Measurements from ENCODE around the gene MME. TPM values are rescaled to one million over a fixed set of nuclear protein-coding genes. Genes with fewer than 3 reads are reported as not detected.

Gene MME
- total RNA-seq, 1 donor from 2014 or later: 85.4 TPM

DNA sequence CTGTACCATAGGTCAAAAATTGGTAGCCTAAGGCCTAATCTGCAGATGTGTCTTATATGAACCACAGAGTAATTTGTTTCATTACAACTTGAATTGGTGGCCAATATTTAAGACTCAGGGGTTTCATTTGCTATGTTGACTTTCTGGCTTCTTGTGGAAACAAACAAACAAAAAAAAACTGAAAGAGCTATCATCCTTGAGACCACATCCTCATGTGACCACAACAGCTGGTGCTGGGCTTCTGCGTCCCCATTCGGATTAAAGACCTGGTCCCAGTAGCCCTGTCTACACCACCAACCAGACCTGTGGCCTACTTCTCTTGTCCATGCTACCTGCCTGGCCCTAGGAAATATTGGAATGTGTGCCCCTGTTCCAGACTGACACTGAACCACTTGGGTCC, 151.7 kb downstream of the MME start:
- H3K4me1 ChIP-seq: no peaks in the 10 kb centered on the region
- intact Hi-C loops (cut with DNase I): no loop called here
- TF ChIP-seq, protein P1, sequence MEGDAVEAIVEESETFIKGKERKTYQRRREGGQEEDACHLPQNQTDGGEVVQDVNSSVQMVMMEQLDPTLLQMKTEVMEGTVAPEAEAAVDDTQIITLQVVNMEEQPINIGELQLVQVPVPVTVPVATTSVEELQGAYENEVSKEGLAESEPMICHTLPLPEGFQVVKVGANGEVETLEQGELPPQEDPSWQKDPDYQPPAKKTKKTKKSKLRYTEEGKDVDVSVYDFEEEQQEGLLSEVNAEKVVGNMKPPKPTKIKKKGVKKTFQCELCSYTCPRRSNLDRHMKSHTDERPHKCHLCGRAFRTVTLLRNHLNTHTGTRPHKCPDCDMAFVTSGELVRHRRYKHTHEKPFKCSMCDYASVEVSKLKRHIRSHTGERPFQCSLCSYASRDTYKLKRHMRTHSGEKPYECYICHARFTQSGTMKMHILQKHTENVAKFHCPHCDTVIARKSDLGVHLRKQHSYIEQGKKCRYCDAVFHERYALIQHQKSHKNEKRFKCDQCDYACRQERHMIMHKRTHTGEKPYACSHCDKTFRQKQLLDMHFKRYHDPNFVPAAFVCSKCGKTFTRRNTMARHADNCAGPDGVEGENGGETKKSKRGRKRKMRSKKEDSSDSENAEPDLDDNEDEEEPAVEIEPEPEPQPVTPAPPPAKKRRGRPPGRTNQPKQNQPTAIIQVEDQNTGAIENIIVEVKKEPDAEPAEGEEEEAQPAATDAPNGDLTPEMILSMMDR (IDR thresholded peaks at IDR 0.05): no peak
- no peak overlapping the region for H3K4me3 ChIP-seq
- H3K36me3 ChIP-seq: no peaks in the 10 kb centered on the region
- DNase-seq (no peak), ATAC-seq (no peak)
- no peak overlapping the region for H3K27ac ChIP-seq
- H3K27me3 ChIP-seq (ENCODE audit: low read depth): no peaks in the 10 kb centered on the region
- no peaks in the 10 kb centered on the region for H3K9me3 ChIP-seq

DNA sequence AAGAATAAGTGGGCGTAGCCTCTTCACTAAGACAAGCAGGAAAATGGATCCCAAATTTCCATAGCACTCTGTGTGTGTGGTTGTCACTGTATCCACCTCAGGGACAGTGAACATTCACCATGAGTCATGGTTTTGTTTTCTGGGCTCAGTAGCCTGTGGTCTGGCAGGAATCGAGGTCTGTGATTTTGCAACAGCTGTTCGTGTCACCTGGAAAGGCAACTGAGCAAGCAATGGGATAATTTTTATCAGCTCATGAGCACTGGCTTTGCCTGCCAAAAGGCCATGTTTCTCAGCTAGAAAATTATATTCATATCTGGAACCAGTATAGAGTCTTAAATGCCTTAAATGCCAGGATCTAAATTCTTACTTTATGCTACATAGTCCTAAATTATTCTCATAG, 152.5 kb downstream of the MME start:
- Histone ChIP-seq H3K4me3 (no peak overlapping the region), H3K36me3 (no peaks in the 10 kb centered on the region), H3K9me3 (no peaks in the 10 kb centered on the region), H3K4me1 (no peaks in the 10 kb centered on the region), H3K27ac (no peak overlapping the region), H3K27me3 (ENCODE audit: low read depth) (no peaks in the 10 kb centered on the region)
- TF ChIP-seq, protein P1 (IDR thresholded peaks at IDR 0.05): no peak
- intact Hi-C loops (cut with DNase I): no loop called here
- DNase-seq (no peak), ATAC-seq (peak; percentile 49 to 60)

DNA sequence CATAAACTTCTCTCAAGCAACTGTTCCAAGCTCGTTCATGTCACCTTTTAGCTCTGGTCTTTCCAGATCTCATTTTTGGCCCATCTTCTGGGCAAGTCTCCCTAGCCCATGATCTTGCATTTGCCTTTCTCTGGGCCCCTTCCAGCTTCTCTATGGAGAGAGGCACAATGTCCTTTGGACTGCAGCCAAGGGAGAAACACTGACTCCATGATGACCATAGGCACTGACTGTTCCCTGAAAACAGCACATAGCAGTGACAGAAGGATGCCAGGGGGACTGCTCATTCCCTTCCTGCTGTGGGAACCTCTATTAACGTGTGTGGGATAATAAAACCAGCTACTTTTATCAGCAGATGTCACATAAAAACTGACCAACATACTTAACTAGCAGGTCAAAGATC, 153.1 kb downstream of the MME start:
- intact Hi-C loops (cut with DNase I): no loop called here
- no peak overlapping the region for H3K27ac ChIP-seq
- H3K27me3 ChIP-seq (ENCODE audit: low read depth): no peaks in the 10 kb centered on the region
- TF ChIP-seq, protein P1 (IDR thresholded peaks at IDR 0.05): no peak
- H3K4me3 ChIP-seq: no peak overlapping the region
- H3K9me3 ChIP-seq: no peaks in the 10 kb centered on the region
- no peaks in the 10 kb centered on the region for H3K36me3 ChIP-seq
- DNase-seq (no peak), ATAC-seq (peak; percentile 37 to 60)
- no peaks in the 10 kb centered on the region for H3K4me1 ChIP-seq

Other genes with a start within 250 kb of the MME start
- gene STRIT1, start 213.4 kb downstream of the MME start, total RNA-seq: not detected

All from lower lobe of right lung (tissue), 2 donors.